Activated T-cell treated with anti-CD3 and anti-CD28 coated beads, Interleukin-2, amount 50 U/mL, for 4 hours (primary cell): Measurements from ENCODE around the gene MFGE8. TPM values are rescaled to one million over a fixed set of nuclear protein-coding genes. Genes with fewer than 3 reads are reported as not detected.
"Not testable (repeated sequence)": the region's sequence is repeated elsewhere in the genome, so short reads cannot be mapped to it uniquely, and the experiment has no call there.

Source experiments
- ATAC-seq, 2 donors: fragments of 200-7000 bp; cut with Tn5 transposase; one replicate each; pipeline ENCODE4 v1.10.0; 2021
- DNase-seq: peaks from one replicate; pipeline ENCODE4 v3.0.0-alpha.2; 2020
- H3K27me3 Mint-ChIP-seq: one replicate; pipeline ENCODE4 v1.8.0; 2021; ENCODE audit warnings: low read depth, mixed read lengths
- H3K36me3 Mint-ChIP-seq: one replicate; pipeline ENCODE4 v1.8.0; 2022; ENCODE audit warnings: mixed read lengths; ENCODE audit not compliant: insufficient read depth
- H3K4me1 Mint-ChIP-seq: one replicate; pipeline ENCODE4 v1.8.0; 2021; ENCODE audit warnings: low read depth, mixed read lengths
- H3K4me3 Mint-ChIP-seq: one replicate; pipeline ENCODE4 v1.8.0; 2021; ENCODE audit warnings: mild to moderate bottlenecking, moderate library complexity, mixed read lengths
- H3K9me3 Mint-ChIP-seq: one replicate; pipeline ENCODE4 v1.8.0; 2021; ENCODE audit warnings: mixed read lengths
- total RNA-seq, 3 donors: library from RNA; stranded (reverse); gene quantifications; one replicate each; pipeline ENCODE4 v1.2.1, GENCODE V29; 2021

The MFGE8 gene, protein sequence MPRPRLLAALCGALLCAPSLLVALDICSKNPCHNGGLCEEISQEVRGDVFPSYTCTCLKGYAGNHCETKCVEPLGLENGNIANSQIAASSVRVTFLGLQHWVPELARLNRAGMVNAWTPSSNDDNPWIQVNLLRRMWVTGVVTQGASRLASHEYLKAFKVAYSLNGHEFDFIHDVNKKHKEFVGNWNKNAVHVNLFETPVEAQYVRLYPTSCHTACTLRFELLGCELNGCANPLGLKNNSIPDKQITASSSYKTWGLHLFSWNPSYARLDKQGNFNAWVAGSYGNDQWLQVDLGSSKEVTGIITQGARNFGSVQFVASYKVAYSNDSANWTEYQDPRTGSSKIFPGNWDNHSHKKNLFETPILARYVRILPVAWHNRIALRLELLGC
- total RNA-seq = 1 to 10 TPM; 4.7 to 5.7 (median 5.1) TPM

- DNase-seq = peak; percentile 59
- Mint-ChIP-seq H3K36me3 (peaks cover 4% of the 10 kb centered on the region), H3K4me3 (peak within 1 kb of the TSS; percentile 85), H3K27me3 (peaks cover 8% of the 10 kb centered on the region), H3K9me3 (no peaks in the 10 kb centered on the region), H3K4me1 (peaks cover 22% of the 10 kb centered on the region)
- ATAC-seq = peak; percentile 95 to 96
Measured at GRCh38 chr15:88913017-88913849, at the start of gene MFGE8. Gene MFGE8, minus strand, starts transcription at chr15:88913379. Its CDS starts 60 bp downstream, at chr15:88913319.

DNA sequence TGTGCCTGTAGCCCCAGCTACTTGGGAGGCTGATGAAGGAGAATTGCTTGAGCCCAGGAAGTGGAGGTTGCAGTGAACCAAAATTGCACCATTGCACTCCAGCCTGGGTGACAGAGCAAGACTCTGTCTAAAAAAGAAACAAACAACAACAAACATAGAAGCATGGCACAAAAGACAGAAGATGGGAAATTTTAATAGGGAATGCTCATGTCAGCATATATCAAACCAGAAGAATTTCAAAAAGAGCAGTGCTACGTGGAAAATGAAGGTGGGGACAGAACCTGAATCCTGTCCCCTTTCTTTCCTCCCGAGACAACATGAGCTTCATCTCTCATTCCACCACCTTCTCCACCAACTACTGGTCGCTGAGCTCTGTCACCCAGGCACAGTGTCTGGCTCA is 46.3 kb upstream of the MFGE8 start:
- H3K27me3 Mint-ChIP-seq = no peaks in the 10 kb centered on the region
- H3K4me1 Mint-ChIP-seq = no peaks in the 10 kb centered on the region
- peaks cover 4% of the 10 kb centered on the region for H3K9me3 Mint-ChIP-seq
- H3K36me3 Mint-ChIP-seq = no peaks in the 10 kb centered on the region
- ATAC-seq = no peak
- no peak overlapping the region for H3K4me3 Mint-ChIP-seq
- DNase-seq = no peak

- no peak overlapping the region for H3K4me3 Mint-ChIP-seq
- H3K4me1 Mint-ChIP-seq = no peaks in the 10 kb centered on the region
- H3K36me3 Mint-ChIP-seq = no peaks in the 10 kb centered on the region
- H3K9me3 Mint-ChIP-seq = no peaks in the 10 kb centered on the region
- H3K27me3 Mint-ChIP-seq = peaks cover 3% of the 10 kb centered on the region
- DNase-seq = no peak
- ATAC-seq = no peak
Measured at GRCh38 chr15:88956906-88957305, 43.7 kb upstream of the MFGE8 start.

- Mint-ChIP-seq H3K27me3 (peaks cover 3% of the 10 kb centered on the region), H3K4me3 (no peak overlapping the region), H3K36me3 (no peaks in the 10 kb centered on the region), H3K4me1 (no peaks in the 10 kb centered on the region), H3K9me3 (no peaks in the 10 kb centered on the region)
- DNase-seq (no peak), ATAC-seq (no peak)
Measured at GRCh38 chr15:88956263-88956662, 43.1 kb upstream of the MFGE8 start.

- no peak overlapping the region for H3K4me3 Mint-ChIP-seq
- H3K4me1 Mint-ChIP-seq = no peaks in the 10 kb centered on the region
- H3K36me3 Mint-ChIP-seq = no peaks in the 10 kb centered on the region
- ATAC-seq (no peak), DNase-seq (no peak)
- H3K9me3 Mint-ChIP-seq = no peaks in the 10 kb centered on the region
- peaks cover 3% of the 10 kb centered on the region for H3K27me3 Mint-ChIP-seq
Measured at GRCh38 chr15:88954431-88955277, 41.5 kb upstream of the MFGE8 start.

DNA sequence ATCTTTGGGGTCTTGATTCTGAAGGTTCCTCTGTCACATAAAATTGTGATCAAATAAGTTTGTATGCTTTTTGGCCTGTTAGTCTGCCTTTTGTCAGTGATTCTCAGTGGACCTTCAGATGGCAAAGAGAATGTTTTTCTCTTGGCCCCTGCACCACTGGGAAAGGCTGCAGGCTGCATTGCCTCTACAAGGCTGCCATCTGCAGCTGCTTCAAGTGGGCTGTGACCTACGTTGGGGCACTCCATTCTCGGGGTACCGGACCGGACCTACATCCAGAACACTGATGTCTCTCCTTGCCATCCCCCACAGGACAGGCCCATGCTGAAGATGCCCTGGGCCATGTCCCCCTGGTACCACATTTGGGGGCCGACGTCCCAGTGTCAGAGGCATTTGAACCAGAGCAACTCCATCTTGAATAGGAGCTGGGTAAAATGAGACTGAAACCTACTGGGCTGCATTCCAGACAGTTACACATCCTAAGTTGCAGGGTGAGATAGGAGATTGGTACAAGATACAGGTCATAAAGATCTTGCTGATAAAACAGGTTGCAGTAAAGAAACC is 37.5 kb upstream of the MFGE8 start:
- peaks cover 3% of the 10 kb centered on the region for H3K27me3 Mint-ChIP-seq
- H3K4me1 Mint-ChIP-seq = no peaks in the 10 kb centered on the region
- ATAC-seq (no peak), DNase-seq (no peak)
- H3K4me3 Mint-ChIP-seq = no peak overlapping the region
- no peaks in the 10 kb centered on the region for H3K36me3 Mint-ChIP-seq
- no peaks in the 10 kb centered on the region for H3K9me3 Mint-ChIP-seq

DNA sequence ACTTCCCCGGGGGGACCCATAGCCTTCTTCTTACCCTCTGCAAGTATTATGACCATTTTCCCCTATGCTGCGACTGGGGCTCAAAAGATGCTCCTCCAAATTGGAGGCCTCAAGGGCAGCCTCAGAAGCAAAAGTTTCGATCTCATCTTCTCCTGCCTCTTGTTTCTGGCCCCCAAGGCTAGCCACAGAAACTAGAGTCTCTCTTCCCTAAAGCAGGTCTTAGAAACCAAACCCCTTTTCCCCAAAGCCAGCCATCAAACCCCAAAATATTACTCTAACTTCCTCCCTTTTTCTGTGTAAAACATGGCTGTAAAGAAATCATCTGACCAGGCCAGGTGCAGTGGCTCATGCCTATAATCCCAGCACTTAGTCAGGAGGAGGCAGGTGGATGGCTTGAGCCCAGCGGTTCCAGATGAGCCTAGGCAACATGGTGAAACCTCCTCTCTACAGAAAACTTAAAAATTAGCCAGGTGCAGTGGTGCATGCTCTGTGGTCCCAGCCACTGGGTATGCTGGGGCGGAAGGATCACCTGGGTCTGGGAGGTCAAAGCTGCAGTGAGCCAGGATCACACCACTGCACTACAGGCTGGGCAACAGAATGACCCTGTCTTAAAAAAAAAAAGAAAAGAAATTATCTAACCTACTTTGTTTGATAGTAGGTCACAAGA is 36.7 kb upstream of the MFGE8 start:
- H3K36me3 Mint-ChIP-seq = no peaks in the 10 kb centered on the region
- H3K9me3 Mint-ChIP-seq = no peaks in the 10 kb centered on the region
- H3K4me1 Mint-ChIP-seq = no peaks in the 10 kb centered on the region
- ATAC-seq (no peak), DNase-seq (no peak)
- H3K4me3 Mint-ChIP-seq = no peak overlapping the region
- peaks cover 3% of the 10 kb centered on the region for H3K27me3 Mint-ChIP-seq

GRCh38 chr15:88940110-88940675 is 27.0 kb upstream of the MFGE8 start:
- no peak for DNase-seq
- Mint-ChIP-seq H3K4me1 (no peaks in the 10 kb centered on the region), H3K9me3 (no peaks in the 10 kb centered on the region), H3K27me3 (no peaks in the 10 kb centered on the region), H3K4me3 (no peak overlapping the region), H3K36me3 (no peaks in the 10 kb centered on the region)
- ATAC-seq = no peak

DNA sequence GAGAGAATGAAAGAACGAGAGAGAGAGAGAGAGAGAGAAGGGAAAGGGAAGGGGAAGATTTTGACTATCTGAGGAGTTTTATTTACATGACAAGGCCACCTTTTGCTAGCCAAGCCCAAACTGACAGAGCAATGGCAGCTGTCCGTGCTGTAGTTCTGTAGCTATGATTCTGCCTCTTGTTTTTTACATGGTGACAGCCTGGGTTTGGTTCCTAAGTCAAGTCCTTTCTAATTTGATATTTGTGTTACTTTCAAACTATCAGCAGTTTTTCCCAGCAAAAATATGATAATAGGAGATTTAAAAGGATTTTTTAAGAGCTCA is 26.3 kb upstream of the MFGE8 start:
- H3K4me1 Mint-ChIP-seq = no peaks in the 10 kb centered on the region
- ATAC-seq (no peak), DNase-seq (no peak)
- no peaks in the 10 kb centered on the region for H3K27me3 Mint-ChIP-seq
- H3K9me3 Mint-ChIP-seq = peaks cover 3% of the 10 kb centered on the region
- H3K36me3 Mint-ChIP-seq = no peaks in the 10 kb centered on the region
- H3K4me3 Mint-ChIP-seq = no peak overlapping the region

- Mint-ChIP-seq H3K4me3 (no peak overlapping the region), H3K36me3 (no peaks in the 10 kb centered on the region)
Measured at GRCh38 chr15:88938802-88939485, 25.8 kb upstream of the MFGE8 start.

GRCh38 chr15:88934449-88934848 is 21.3 kb upstream of the MFGE8 start:
- not testable (repeated sequence) for H3K9me3 Mint-ChIP-seq, H3K36me3 Mint-ChIP-seq, H3K4me1 Mint-ChIP-seq, H3K4me3 Mint-ChIP-seq, ATAC-seq, H3K27me3 Mint-ChIP-seq, DNase-seq

More at GRCh38 chr15:88938802-88939485, 25.8 kb upstream of the MFGE8 start:
- DNase-seq (no peak), ATAC-seq (no peak)
- peaks cover 3% of the 10 kb centered on the region for H3K9me3 Mint-ChIP-seq
- no peaks in the 10 kb centered on the region for H3K4me1 Mint-ChIP-seq
- peaks cover 2% of the 10 kb centered on the region for H3K27me3 Mint-ChIP-seq

GRCh38 chr15:88932875-88933330 is 19.7 kb upstream of the MFGE8 start:
- Mint-ChIP-seq H3K27me3 (peaks cover 12% of the 10 kb centered on the region), H3K4me3 (no peak overlapping the region), H3K4me1 (no peaks in the 10 kb centered on the region), H3K9me3 (peaks cover 3% of the 10 kb centered on the region), H3K36me3 (no peaks in the 10 kb centered on the region)
- DNase-seq = no peak
- no peak for ATAC-seq
